ENCODE results near the gene UNC13D.
"Not testable (repeated sequence)": the region's sequence is repeated elsewhere in the genome, so short reads cannot be mapped to it uniquely, and the experiment has no call there.

Gene UNC13D

DNA sequence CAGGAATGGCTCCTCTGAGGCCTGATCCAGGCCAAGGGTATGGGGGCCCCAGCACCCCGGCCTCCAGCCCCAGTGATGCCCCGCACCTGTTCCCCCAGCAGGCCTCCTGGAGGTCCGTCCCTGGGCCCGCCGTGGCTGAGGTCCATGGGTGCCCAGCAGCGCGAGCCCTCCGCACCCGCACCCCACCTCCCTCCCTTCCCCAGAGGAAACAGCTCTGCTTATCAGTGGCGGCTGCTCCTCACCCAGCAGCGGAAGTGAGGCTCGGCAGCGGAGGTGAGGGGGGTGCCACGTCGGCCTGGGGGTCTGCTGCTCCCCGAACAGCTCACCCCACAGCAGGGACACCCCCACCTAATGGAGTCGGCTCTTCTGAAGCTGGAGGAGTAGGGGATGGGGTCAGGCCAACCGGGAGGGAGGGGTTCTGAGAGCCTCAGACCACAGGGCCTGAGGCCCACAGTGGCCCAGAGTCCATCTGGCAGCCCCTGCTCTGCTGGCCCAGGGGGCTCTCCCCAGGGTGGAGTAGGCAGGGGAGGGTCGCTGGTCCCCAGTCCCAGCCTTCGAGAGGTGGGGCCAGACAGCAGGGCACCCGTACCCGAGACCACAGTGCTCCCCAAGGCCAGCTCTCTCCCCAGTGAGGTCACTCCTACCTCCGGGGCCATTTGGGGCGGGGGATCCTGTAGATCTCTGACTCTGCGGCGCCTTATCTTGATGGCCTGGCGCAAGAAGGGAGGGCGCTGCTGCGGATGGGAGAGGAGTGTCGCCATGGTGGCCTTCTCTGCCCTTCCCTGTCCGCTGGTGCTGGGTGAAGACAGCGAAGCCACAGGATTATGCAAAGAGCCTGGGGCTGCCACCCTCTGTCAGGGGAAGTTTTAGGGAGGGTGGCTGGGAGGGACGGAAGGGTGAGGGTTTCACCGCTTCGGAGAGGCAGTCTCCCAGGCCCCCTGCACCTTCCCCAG is at the start of gene UNC13D:
Gene UNC13D (minus strand): TSS at position 828 of the 953 bp plus-strand sequence. CDS start 67 bp downstream, at position 761.
- DNase-seq = peak; percentile 47

DNA sequence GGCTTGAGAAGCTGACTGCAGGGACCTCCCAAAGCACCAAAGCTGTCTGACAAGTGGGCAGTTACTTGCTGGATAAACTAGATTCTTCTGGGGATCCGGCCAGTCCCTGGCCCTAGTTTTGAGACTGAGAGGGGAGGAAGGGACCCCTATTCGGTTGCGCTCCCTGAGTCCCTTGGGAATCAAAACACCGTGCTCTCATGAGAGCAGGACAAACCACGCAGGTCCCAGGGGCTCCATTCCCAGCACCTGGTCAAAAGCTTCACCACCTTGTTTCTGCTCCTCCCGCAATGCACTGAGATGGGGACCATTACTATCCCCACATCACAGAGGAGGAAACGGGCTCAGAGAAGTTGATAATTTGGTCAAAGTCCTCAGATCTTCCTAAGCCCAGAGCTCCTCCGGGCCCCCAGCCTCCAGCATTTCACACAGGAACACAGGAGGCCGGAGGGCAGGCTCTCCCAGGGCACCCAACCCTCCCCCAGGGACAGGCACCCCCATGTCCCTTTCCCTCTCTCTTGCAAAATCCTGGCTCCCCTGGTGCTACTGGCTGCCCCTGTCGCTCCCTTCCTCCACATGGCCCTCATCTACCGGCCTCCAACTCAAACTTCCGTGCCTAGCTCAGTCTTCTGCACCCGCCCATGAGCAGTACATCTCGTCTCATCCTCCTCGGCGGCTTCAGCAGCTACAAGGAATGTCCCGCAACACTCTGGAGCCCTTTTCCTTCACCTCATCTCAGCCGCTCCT is 49.3 kb upstream of the UNC13D start:
- no peak for DNase-seq

DNA sequence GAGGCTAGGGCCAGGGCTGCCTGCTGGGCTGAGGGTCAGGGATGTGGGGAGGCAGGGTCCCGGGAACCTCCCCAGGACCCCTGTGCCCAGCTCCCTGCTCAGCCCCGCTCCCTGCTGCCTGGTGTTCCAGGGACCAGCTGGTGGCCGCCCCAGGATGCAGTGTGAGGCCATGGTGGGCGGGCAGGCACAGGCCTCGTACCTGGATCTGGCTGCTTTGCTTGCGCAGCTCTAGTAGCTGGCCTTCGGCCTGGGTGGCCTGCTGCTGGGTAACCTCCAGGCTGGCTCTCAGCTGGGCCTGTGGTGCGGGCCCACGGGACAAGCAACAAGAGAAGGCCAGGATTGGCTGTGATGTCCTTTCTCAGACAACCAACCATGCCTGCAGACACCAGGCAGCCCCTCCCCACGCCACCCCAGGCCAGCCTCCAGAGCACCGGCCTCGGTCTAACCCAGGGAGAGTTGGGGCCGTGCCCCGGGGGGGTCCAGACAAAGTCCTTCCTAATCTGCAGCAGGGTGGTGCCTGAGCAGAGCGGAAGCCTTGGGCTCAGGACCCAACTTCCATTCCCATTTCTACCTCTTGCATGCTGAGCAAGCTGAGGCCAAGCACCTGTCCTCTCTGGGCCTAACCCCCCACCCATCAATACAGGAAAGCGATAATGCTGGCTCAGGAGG is 48.5 kb upstream of the UNC13D start:
- no peak for DNase-seq

DNA sequence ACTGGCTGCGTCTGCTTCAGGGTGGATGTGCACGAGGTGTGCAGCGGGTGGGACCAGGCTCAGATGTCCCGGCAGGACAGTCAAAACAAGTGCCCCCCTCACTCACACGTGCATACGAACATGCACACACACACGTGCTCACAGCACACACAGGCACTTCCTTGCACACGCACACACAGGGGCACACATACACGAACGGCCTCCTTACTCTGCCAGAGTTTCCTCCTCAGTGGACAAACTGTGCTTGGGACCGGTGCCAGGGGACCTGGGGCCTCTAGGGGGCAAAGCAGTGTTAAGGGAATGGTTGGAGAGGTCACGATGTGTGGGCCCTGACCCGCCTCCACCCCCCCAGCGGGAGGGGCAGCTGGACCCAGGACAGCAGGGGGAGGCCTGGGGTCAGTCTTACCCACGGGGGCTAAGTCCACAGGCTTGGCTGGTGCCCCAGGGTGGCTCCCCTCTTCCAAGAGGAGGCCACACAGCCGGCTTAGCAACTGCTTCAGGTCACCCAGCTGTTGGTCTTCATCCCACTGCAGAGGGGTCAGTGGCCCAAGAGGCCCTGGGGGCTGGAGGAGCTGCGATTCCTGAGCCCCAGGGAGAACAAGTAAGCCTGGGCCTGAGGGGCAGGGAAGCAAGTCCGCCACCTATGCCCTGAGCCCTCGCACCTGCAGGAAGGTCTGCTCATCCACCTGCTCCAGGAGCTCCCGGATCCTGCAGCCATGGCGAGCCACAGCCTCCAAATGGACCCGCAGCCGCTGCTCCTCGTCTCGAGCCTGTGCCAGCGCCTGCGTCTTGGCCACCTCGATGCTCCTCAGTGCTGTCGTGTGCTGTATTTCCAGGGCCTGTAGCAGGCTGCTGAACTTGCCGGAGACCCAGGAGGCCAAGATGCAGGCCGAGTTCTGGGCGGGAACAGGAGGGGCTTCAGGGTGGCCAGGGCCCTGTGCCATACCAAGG is 47.7 kb upstream of the UNC13D start:
- DNase-seq = no peak

DNA sequence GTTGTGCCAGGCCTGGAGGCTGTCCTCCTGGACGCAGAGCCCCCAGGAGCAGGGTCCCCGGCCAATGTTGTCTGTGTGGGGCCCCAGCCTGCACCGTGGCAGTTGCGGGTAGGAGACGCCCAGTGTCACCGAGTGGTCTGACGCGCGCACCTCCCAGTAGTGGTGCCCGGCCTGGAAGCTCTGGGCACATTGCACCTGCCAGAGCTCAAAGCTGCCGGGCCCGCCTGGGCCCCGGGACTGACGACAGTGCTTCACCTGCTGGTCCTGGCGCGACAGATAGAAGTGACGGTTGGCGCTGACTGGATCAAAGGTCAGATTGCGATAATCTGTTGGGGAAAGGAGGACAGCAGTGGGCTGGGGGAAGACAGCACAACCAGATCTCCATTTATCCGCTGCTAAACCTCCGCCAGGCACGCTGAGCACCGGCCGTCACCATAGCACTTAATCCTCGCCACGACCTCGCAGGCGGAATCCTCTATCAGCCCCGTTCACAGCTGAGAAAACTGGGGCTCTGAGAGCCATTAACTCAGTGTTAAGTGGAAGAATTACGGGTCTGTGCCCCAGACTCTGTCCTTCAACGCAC is 46.9 kb upstream of the UNC13D start:
- DNase-seq = no peak

DNA sequence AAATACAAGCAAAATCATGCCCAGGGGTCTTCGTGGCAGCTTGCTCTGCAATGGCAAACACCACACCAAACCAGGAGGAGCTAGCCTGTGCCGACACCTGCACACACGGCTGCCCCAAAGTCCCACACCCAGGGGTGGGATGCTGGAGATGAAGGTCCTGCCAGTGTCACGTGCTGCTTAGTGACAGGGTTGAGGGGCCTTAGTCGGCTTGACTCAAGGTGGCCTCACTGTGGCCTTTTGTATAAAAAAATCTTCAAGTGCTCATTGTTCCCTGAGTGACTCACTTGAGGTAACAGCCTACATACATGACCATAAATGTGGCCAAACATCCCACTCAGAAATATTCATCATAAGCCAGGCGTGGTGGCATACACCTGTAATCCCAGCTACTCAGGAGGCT is 45.2 kb upstream of the UNC13D start:
- DNase-seq = no peak

DNA sequence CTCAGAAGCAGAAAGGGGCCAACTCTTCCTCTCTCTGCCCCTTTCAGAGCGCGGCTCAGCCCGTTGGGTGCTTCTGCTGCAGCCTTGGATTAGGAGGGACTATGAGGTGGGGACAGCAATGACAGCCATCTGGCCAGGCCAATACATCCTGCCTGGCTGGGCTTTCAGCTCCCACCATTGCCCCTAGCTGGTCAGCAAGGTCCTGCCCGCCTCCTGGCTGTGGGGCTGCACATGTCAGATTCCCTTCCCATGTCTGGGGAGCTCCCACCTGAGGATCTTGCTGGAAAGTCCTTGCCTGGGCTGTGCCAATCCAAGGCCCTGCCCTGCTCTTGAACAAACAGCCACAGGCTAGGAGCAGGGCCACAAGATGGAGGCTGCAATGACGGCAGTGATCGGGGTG is 44.3 kb upstream of the UNC13D start:
- no peak for DNase-seq

DNA sequence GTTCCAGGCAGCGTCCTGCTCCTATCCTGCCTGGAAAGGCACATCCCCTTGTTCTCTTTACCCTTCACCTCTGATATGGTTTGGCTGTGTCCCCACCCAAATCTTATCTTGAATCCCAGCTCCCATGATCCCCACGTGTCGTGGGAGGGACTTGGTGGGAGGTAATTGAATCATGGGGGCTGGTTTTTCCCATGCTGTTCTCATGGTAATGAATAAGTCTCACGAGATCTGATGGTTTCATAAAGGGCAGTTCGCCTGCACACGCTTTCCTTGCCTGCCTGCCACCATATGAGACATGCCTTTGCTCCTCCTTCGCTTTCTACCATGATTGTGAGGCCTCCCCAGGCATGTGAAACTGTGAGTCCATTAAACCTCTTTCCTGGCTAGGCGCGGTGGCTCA is 41.7 kb upstream of the UNC13D start:
- DNase-seq = not testable (repeated sequence)

DNA sequence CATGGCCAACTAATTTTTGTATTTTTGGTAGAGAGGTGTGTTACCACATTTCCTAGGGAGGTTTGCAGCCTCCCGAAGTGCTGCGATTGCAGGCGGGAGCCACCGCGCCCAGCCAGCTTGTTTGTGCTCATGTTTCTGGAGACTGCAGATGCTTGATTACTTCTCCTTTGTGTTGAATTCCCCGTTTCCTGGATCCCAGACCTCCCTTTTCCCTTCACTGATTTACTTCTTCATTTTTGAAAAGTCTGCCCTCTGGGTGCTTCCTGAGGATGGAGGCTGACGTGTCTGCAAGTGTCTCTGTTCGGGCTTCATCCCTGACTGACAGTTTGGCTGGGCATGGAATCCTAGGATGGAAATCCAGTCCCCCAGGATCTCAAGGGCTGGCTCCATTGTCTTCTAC is 41.2 kb upstream of the UNC13D start:
- no peak for DNase-seq

DNA sequence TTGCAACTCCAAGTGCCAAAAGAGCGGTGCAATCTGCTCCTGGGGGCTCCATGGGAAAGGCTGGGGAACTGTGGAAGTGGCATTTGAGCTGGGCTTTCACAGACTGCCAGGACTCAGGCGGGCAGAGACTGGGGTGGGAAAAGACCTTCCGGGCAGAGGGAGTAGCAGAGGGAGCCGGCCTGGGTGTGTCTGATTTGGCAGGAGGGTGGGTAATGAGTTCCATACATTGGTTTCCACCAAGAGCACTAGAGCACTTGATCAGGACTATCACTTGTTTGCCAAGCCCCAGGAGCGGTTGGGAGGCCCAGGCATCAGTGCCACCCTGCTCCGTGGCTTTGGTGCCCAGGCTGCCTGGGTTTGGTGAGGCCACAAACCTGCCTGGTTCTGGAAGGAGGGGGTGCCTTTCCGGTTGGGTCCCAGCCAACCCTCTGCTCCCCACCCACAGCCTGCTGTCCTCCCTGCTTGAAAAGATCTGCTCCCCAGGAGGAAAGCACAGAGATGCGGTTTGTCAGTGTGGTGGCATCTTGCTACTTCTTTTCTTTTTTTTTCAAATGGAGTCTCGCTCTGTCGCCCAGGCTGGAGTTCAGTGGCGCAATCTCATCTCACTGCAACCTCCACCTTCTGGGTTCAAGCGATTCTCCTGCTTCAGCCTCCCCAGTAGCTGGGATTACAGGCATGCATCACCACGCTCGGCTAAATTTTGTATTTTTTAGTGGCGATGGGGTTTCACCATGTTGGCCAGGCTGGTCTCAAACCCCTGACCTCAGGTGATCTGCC is 37.7 kb upstream of the UNC13D start:
- DNase-seq = no peak

DNA sequence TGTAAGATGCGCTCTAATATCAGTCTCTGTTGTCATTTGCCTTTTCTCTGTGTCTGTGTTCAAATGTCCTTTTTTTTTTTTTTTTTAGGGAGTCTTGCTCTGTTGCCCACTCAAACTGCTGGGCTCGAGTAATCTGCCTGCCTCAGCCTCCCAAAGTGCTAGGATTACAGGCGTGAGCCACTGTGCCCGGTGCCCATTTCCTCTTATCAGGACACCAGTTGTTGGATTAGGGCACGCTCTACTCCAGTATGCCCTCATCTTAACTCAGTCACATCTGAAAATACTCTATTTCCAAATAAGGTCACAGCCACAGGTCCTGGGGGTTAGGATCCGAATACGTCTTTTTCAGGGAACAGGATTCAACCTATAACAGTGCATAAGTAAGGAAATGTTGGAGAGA is 36.1 kb upstream of the UNC13D start:
- no peak for DNase-seq

DNA sequence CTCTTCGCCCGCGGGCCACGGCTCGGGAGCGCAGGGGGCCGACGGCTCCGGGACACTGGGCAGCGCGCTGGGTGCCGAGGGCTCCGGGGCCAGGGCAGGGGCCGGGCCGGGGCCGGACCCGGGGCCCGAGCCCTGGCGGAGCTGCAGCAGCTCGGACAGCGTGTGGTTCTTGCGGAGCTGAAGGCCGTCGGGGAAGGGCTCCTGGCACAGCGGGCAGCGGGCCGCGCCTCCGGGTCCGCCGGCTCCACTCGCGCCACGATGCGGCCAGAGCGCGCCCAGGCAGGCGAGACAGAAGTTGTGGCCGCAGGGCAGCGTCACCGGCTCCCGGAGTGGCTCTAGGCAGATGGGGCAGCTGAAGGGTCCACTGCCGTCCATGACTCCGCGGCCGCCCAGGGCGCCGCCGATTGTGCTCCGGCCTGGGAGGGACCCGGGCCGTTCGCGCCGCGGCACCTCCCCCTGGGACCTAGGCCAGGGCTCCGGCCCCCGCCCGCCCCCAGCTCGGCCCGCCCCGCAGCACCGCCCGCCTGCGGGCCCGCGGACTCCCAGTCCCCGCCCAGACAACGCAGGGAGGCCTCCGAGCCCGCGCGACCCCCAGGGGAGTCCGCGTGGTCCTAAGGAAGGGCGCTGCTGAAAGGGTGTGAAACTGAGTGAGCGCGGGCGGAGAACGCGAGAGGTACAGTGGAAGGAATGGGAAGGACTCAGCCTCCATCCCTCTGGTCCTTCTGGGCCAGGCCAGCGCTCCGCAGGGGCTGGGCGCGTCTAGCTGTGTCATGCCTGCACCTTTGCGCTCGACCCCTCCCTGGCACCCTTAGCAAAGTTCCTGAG is 34.2 kb upstream of the UNC13D start, which contains the start of gene TRIM47:
Gene TRIM47 (minus strand): TSS at position 408 of the 825 bp plus-strand sequence. CDS start 33 bp downstream, at position 375.
- no peak for DNase-seq

DNA sequence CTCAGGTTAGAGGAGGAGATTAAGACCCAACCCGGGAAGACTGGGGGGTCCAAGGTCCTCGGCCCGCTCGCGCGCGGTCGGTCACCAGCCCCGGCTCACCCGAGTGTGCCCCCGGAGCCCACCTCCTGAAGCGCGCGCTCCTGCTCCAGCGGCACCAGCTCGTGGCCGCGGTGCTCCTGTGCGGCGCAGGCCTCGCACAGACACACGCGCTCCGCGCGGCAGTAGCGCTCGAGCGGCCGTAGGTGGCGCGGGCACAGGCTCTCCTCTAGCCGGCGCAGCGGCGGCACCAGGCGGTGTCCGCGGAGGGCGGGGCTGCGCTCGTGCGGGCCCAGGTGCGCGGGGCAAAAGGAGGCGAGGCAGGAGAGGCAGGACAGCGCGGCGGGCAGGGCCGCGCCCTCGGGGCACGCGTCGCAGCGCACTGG is 33.6 kb upstream of the UNC13D start:
- peak; percentile 60 for DNase-seq

DNA sequence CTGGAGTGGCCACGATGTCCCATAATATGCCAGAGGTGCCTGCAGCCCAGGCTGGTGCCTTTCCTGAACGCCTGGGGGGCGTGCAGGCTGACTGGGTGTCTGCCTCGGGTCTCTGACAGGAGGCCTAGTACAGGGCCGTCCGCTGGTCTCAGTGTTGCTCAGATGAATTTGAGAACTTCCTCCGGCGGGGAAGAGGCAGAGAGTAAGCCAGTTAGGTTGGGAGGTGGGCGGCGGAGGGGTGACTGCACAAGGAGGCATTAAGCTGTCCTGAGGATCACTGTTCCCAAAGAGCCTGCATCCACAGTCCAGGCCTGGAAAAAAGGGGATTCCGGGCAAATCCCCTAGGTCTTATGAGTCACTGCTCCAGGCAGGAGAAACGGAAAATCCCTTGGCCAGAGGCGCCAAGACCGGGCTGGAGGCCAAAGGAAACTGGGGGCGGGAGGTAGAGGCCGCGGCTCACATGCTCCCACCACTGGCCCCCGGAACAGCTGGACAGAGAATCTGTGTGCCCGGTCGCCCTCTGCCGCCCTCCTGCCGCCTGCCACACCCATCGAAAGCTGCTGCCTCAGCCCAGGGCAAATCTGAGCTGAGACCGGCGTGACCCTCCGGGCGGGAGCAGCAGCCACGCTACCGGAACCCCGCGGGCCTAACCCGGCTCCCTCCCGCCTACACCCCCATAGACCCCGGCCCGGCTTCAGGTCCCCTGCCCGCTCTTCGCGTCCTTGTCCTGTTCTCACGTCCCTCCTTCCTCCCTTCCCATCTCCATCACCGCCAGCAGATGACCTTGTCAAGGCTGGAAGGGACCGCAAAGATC is 32.9 kb upstream of the UNC13D start:
- DNase-seq = no peak

DNA sequence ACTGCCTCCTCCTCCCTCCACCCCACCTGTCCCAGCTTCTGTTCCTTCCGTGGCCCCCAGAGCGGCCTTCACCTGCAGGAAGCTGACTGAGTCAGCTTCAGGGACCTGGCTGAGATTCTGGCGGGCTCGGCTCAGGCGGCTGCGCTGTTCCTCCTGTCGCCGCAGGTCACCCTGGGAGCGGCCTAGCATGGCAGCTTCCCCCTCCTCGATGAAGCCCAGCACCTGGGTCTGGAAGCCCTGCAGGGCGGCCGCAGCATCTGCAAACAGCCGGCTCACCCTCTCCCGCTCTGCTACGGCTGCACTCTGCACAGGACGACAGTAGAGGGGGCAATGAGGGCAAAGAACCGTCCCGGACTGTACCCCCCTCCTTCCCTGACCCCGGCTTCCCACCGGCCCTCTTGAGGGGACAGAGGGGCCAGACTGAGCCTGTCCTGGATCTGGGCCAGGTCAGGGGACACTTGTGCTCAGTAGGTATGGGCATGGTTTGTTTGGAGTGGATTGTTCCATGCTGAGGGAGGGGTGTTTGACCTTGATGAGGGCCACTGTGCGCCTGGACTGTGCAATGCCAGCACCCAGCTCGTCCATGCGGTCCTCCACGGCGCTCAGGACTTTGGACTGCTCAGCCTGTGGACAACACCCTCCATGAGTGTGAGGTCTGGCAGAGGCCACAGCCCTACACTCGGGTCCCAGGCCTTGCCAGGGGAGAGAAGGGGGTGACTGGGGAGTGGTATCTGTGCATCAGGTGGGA is 32.2 kb upstream of the UNC13D start:
- peak; percentile 65 for DNase-seq

DNA sequence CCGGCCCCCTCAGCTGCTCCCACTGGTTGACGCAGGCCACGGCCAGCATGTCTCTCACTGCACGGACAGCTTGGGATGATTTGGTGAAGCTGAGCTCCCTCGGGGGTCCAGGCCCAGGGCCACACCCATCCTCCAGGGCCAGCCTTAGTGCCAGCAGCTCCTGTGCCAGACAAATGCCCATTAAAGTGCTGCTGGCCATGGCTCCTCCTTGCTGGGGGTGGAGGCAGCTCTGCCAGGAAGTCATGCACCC is 31.7 kb upstream of the UNC13D start:
- DNase-seq = no peak

DNA sequence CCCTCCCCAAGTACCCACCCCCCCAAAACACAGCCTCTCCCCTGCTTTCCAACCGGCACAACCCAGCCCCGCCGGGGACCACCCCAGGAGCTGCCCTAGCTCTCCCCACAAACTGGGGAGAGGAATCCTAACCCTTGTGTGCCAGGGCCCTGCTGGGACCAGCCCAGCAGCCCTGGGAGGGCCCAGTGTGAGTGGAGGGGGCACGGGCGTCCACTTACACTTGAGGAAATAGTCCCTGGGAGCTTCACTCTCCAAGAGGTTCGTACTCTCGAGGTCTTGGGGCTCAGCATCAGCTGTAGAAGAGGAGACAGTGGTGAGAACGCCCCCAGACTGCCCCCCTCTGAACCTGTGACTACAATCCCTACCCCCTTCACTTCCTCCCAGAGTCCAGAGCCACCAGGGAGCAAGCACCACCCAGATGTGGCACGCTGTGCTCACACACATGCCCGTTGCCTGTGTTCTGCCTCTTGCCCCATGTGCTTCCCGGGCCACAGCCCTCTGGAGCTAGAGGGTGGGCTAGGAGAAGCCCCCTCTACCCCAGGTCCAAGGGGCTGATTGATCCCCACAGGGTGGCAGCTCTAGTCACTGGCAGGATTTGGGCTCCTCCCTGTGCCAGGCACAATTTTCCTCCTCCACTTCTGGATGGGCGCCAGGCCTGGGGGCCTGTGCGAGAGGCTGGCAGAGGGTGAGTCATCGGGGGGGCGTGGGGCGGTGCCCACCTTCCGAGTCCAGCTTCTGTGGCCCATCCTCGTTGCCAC is 31.2 kb upstream of the UNC13D start:
- no peak for DNase-seq
